HG02840 (cell line): ENCODE results near the gene EFCAB9.

Experiments
- ATAC-seq: cut with Tn5 transposase; IDR thresholded peaks from one replicate; pipeline ENCODE4 v1.9.1; 2021; ENCODE audit warnings: mild to moderate bottlenecking, moderate library complexity, moderate number of reproducible peaks; ENCODE audit not compliant: unreplicated experiment, low FRiP score

EFCAB9 gene

DNA sequence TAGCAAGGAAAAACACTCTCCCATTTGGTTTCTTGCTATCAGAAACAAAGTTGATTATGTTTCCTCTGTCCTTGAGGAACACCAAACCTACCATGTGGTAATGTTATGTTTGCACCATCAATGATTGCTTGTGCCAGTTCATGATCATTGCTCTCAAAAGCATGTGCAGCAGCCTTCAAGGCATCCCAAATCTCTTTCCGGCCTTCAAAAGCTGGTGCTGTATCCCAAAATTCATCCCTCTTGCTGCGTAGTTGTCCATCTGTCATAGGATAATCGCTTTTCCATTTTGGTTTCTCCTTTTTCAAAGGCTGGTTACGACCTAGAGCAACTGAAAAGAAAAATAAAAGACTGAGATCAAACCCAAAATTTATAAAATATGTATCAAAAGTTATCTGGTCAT is 40.1 kb downstream of the EFCAB9 start:
- no peak for ATAC-seq

DNA sequence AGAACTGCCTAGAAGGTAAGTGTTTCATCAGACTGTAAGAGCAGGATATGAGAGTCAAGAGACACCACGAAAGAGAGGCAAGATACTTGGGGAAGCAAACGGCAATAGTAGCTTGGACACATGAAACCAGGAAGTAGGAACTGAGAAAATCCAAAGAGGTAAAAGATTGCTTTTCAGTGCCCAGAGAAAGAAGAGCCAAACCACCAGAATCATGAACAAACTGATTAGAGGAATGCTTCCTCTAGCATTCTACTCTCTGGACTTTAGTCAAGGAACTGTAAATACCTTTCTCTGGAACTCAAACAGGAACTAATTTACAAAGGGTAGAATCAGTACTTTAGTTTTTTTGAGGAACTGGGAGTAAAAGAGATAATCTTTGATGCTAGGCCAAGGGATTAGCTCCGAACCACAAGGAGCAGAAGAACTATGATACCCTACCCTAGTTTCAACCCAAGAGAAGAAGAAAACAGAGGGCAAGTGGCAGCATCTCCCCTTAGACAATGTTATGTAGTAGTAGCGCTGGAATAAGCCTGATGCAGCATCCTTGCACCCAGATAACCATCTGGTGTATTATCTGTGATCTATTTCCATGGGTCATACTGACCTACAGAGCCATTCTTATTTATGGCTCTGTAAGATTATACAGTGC is 41.3 kb downstream of the EFCAB9 start:
- no peak for ATAC-seq

DNA sequence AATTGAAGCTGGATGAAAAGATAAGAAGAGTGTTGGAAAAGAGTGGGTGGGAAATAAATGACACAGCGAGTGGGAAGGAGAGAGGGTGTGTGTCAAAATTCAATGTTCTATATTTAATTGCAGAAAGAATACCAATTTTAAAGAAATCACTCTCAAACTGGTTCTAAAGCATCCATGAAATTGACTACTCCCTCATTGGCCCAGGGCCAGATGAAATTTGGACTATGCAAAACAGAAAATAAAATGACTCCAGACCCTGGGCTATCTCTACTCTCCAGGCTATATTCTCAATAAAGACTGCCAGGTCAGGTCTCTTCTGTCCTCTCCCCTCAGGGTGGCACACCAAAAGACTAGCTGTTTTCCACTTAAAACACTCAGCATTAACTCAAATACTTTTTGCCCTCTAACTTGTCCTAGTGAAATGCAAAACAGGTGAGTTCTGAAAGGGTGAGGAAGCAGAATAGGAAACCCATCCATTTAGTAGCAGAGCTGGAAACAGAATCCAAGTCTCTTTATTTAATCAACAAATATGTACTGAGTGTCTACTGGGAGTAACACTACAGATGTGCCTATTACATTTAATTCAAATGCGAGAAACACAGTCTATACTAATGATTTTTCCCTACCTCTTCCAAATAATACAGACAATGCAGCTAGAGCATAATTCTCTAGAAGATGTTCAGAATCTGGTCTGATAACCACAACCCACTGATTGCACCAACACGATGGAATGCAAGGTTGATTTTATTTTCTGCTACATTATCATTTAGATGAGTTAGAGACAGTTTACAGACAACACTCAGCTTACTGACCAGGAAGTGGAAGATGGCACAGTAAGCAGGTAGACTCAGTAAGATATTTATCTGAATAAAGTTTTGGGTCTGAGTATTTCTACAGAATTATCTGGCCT is 42.1 kb downstream of the EFCAB9 start:
- no peak for ATAC-seq

DNA sequence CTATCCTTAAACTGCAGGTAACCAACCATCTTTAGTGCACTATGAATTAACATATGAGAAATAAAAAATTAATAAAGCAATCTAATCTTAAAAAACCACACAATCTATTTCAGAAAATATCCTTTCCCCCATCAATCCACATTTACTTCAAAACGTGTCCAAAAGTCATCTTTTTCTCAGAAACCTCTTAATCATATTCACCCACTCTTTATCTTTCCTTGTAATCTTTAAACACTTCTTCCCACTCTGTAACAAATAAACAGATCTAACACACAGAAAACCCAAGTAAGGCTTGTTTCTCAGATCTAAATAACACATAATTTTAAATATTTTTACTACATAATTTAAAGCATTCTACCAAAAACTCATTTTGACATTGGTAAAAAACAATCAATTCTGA is 44.4 kb downstream of the EFCAB9 start:
- ATAC-seq: no peak

DNA sequence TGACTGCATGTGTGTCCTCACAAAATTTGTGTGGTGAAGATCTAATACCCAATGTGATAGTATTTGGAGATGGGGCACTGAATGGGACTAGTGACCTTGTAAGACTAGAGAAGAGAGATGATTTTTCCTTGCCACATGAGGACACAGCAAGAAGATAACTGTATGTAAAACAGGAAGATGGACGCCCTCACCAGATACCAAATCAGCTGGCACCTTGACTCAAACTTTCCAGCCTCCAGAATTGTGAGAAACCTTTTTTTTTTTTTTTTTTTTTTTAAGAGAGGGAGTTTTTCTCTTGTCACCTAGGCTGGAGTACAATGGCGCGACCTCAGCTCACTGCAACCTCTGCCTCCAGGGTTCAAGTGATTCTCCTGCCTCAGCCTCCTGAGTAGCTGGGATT is 49.3 kb downstream of the EFCAB9 start:
- ATAC-seq: no peak

DNA sequence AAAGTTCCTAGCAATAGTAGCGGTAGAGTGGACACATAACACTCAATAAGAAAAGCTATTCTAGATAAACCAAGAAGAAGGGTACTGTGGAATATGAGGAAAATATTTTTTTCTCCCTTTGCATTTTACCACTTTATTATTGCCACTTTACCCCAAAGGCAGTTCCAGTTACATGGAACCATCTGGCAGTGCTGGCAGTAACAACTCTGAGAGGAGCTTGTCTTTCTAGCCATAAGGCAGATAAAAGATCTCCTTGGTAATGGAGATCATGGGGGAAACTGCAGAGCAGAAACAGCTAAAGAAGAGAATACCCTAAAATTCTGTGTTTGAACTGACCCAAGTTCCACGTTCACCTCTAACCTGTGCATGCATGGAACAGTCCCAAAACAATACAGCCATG is 51.1 kb downstream of the EFCAB9 start:
- no peak for ATAC-seq

DNA sequence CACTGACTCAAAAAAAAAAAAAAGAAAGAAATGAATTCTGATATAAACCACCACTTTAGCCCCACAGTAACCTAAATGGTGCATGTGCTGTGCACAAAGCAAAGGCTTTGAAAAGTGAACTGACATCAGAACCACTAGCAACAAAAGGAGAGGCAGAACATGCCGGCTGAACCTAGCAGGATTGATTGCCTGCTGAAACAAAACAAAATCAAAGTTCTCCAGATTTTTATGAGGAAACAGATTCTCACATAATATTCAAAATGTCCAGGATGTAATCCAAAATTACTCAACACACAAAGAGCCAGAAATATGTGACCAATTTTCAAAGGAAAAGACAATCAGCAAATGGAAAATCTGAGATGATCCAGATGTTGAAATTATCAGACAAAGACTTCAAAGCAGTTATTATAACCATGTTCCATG is 51.7 kb downstream of the EFCAB9 start:
- ATAC-seq: no peak

DNA sequence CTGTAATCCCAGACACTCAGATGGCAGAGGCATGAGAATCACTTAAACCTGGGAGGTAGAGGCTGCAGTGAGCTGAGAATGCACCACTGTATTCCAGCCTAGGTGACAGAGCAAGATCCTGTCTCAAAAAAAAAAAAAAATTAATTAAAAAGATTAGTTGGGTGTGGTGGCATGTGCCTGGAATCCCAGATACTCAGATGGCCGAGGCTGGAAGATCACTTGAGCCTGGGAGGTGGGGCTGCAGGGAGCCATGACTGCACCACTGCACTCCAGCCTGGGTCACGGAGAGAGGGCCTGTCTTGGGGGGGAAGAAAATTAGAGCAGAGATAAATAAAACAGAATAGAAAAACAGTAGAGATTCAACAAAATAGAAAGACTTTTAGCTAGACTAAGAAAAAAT is 54.7 kb downstream of the EFCAB9 start:
- no peak for ATAC-seq

DNA sequence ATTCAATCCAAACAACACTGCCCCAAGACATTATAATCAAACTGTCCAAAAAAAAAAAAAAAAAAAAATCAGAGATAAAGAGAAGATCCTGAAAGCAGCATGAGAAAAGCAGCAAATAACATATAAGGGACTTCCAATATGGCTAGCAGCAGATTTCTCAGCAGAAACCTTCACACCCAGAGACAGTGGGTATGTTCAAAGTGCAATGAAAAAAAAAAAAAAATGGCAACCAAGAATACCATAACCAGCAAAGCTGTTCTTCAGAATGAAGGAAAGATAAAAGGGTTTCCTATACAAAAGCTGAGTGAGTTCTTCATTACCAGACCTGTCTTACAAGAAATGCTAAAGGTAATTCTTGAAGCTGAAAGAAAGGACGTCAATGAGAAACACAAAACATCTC is 57.4 kb downstream of the EFCAB9 start:
- ATAC-seq: no peak

DNA sequence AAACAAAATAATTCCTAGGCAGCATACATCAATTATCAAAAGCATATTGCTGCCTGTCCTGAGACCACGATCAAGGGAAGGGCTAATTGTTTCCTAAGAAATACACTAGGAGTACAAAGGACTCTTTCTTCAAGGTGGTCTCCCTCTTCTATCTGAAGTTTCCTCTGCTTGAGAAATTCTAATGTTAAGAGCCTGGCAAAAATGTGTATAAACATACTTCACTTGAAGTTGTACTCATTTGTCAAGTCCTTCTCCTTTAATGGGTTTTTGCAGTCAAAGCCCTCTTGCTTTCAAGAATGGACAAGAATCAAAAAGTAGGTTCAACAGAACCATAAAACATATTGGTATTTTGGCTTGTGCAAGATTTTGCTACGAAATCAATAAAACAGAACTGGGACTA is 58.5 kb downstream of the EFCAB9 start:
- no peak for ATAC-seq
